ENCODE measurements around the gene CCDC201.
A peak's percentile ranks its signal among the peaks of the same experiment; 100 is the strongest.
"Not testable (repeated sequence)": the region's sequence is repeated elsewhere in the genome, so short reads cannot be mapped to it uniquely, and the experiment has no call there.

The CCDC201 gene

DNA sequence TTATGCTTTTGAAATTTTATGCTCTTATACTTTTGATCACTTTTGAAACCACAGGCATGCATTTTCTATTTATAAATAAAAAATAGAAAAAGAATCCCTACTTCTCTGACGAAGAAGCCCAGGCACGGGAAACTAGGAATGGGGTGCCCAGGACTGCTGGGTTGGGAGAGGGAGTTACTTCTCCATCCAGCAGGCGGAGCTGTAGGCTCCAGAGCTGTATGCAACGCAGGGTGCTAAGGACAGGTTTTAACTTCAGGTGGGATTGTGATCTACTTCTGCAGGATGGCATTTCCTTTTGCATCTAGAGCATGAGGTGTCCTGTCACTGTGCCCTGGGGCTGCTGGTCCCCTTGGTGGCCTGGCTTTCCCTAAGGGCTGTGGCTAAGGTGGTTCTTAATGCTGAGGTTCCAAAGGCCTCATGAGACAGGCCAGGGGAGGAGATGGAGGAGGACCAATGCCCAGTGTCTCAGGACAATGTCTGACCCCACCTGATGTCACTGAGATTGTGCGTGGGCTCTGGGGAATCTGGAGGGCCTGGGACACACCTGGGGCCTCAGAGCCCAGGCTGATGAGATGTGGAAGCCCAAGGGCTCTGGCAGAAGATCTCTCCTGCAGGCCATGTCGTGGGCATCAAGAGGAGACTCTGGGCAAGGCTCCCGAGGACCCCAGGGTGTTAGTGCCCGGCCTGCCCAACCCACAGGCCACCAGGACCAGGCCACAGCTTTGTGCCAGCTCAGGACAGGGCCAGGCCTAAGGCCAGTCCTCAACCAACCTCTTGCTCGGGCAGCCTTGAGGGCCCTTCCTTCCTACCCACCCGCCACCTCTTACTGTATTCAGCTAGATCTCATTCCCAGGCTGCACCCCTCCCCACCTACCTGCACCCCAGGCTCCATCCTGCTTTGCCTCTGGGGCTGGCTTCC lies 507 bp downstream of the CCDC201 start:
- no peak for DNase-seq

DNA sequence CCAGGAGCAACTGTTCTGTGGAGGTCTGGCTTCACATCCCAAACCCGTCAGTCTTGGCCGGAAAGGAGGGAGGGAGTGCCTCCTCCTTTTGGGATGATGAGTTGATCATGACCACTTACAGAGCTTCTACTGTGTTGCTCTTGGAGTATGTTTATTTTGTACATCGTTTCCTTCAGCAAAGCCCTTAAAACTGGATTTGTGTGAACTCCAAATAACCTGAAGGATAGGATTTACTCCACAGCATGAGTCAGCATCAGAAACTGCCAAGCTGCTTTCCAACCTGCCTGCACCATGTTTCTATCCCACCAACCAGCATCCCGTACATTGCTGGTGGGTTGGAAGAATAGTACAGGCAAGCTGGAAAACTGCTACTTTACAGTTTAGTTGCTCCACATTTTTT lies 3.5 kb downstream of the CCDC201 start:
- DNase-seq: no peak

DNA sequence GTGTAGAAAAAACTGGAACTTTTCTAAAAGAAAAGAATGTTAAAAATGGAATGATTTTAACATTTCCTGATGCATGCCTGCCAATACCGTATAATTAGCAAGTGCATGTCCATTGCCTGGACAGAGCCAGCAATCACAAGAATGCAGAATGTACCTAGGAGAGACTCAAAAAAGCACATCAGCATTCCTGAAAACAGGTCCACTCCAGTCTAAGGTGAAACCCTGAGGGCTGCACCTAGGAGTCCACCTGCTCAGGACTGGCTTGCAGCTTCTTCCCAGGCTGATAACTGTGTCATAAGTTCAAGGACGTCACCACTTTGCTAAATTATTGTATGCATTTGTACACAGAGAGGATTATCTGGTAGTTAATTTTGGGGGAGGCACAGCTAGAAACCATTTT lies 5.4 kb downstream of the CCDC201 start:
- DNase-seq: no peak

DNA sequence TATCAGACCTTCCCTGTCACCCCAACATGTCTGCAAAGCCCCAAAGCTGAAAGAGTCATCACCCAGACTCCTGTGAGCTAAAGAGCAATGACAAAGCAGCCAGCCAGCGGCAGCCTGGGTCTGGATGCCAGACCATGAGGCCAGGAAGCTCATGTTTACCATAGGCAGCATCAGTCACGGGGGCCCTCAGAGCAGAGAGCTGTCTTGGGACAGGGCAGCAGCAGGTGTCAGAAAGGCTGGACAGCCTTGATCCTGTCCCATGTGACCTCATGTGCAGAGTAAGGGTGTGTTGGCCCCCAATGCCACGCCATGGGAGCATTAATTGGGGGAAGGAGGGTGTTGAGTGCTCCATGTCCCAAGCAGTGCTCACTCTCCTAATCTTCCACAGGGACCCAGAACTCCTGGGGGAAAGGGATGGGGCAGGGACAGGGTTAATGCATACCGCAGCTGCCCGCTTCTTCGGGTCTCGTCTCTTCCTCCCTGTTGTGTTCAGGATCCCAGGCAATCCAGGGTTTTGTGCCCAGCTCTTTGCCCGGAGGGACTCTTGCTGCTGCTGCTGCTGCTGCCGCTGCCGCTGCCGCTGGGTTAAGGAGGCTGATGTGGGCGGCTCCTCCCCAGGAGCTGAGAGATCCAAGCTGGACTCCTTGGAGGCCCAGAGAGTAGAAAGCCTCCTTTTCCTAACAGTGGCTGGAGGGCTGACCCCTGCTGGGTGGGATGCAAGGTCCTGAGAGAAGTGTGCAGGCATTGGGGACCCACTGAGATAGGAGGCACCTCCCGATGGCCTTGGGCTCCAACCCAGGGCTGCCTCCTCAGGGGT lies 7.1 kb downstream of the CCDC201 start:
- DNase-seq: no peak

DNA sequence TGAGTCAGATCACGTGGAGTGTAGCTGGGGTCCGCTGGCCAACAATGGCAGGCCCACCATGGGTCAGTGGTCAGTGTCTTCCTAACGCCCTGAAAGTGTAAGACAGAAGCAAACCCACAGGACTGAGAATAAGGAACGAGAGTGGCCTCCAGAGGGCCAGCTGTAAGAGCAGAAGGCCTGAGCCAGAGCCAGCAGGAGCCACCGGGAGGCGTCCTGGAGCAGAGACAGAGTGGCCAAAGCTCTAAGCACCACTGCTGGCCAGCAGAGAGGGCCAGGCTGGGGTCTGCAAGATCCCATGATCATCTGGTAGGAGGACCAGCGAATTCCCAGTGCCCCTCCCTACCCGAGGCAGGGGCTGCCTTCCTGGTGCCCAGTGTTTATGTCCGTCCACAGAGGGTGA lies 9.2 kb downstream of the CCDC201 start:
- DNase-seq: no peak

DNA sequence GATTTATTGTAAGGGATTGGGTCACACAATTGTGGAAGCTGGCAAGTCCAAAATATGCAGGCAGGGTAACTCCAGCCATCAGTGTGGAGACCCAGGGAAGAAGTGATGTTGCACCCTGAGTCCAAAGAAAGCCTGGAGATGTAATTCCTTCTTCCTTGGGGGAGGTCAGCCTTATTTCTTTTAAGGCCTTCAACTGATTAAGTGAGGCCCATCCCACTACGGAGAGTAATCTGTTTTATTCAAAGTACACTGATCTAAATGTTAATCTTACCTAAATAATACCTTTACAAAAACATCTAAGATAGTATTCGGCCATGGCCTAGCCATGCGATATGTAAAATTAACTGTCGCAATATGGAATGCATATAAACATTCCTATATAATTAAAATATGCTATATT lies 16.0 kb downstream of the CCDC201 start:
- DNase-seq: not testable (repeated sequence)

DNA sequence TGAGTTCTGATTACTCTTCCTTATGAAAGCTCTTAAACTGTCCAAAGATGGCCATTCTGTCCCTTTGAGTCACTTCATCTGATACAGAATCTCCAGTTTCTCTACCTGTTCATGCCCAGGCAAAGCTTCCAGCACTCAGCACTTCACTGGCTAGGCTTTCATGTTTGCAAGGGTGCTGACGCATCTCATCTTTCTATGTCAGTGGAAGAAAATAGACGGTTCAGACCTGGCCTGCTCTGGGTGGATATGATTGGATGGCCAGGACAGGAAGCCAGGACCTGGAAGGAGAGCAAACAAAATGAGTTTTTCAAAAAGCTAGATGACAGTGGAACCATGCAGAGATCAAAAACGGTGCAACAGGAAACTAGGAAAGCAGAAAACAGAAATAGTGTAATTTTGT lies 17.2 kb downstream of the CCDC201 start:
- not testable (repeated sequence) for DNase-seq

DNA sequence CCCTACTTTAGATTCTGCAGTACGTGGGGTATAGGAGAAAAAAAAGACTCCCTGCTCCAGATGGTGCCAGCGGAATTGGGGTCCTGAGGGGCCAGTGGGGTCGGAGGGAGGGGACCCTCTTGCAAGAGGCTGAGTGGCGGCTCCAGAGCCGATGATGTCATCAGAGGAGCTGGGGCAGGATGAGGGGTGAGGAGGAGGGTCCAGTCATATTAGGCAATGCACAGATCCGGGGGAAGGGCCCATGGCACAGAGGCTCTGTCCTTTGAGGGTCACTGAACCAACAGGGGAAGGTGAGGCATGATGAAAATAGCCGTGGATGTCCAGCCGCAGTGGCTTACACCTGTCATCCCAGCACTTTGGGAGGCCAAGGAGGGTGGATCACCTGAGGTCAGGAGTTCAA lies 19.4 kb downstream of the CCDC201 start:
- DNase-seq: not testable (repeated sequence)

DNA sequence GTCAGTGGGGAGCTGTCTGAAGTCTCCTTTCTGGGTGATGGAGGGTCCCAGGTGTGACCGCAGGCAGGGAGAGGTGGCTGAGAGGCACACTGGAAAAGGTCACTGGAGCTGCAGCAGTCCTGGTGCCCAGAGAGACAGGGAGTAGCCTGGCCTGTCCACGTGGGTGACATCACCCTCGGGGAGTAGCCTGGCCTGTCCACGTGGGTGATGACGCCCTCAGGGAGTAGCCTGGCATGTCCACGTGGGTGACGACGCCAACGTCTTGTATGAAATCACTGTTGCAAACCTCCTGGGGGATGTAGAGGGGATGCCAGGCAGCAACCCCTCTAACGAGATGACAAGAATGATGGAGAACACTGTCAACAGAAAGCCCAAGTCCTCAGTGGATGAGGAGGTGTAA lies 19.9 kb downstream of the CCDC201 start:
- not testable (repeated sequence) for DNase-seq

DNA sequence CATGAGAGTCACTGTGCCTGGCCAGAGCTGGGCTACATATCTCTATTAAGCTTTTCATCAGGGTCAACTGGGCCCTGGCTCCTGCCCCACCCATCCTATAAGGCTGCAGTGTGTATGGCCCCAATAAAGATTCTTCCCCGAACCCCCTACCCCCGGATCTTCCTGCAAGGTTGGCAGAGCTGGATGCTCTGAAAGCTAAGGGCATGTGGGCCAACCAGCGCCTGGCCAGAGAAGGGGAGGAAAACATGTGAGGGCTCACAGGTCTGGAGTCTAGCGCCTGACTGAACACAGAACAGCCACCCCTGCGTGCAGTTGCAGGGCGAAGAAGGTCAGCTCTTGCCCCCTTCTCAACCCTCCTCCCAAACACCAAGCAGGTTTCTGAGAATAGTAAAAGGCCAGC lies 24.1 kb downstream of the CCDC201 start:
- not testable (repeated sequence) for DNase-seq

DNA sequence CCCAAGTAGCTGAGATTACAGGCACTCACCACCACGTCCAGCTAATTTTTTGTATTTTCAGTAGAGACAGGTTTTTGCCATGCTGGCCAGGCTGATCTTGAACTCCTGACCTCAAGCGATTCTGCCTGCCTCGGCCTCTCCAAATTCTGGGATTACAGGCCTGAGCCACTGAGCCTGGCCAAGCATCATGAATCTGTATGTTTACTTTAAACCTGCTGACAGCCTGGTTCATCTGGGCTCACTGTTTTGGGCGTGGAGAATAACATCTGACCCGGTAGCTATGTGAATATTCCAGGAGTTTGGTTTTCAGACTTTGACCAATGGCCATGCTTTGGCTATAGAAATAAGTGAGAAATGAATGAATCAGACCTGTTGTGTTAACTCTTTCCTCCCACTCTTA lies 26.3 kb downstream of the CCDC201 start:
- DNase-seq: not testable (repeated sequence)

DNA sequence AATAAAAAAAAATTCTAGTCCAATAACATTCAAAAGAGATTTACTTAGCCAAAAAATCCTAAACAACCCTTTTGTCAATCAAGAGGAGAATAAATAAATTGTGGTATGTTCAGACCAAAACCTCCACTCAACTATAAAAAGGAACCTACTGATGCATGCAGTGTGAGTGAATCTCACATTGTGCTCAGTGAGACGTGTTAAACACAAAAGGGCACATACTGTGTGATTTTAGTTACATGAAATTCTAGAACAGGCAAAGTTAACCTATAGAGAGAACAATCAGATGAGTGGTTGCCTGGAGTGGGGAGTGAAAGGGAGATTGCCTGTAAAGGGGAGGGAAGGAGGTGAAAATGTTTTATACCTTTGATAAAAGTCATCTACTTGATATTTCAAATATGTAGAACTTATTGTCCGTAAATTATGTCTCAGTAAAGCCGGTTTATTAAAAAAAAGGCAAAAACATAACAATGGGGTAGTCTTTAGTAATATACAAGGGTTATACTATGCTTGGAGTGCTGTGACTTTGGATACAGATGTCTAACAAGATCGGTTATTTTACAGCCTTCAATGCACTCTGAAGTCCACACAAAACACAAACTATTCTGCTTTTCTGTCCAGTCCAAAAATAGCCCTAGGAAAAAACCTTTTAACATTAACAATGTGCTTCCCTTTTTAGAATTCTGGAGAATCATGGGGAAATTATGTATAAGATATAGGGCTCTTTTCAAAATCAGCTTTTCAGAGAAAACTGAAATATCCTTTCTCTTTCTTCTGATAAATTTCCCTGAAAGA lies 30.8 kb downstream of the CCDC201 start:
- not testable (repeated sequence) for DNase-seq

DNA sequence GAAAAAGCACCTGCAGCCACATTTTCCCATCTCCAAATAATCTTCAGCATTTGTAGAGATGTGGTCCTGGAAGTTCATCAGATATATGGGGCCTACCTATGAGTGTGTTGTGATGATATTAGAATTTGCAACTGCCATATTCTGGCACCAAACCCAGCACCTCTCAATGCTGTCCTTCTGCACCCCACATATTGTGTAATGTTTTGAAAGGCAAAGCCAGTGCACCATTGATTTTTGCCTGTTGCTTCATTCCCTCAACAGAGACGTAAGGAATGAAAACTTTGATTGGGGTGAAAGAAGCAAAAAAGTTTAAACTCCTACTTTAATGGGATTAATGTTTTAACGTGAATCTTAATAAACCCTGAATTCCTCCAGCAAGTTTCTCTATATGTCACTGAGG lies 34.0 kb downstream of the CCDC201 start:
- not testable (repeated sequence) for DNase-seq

DNA sequence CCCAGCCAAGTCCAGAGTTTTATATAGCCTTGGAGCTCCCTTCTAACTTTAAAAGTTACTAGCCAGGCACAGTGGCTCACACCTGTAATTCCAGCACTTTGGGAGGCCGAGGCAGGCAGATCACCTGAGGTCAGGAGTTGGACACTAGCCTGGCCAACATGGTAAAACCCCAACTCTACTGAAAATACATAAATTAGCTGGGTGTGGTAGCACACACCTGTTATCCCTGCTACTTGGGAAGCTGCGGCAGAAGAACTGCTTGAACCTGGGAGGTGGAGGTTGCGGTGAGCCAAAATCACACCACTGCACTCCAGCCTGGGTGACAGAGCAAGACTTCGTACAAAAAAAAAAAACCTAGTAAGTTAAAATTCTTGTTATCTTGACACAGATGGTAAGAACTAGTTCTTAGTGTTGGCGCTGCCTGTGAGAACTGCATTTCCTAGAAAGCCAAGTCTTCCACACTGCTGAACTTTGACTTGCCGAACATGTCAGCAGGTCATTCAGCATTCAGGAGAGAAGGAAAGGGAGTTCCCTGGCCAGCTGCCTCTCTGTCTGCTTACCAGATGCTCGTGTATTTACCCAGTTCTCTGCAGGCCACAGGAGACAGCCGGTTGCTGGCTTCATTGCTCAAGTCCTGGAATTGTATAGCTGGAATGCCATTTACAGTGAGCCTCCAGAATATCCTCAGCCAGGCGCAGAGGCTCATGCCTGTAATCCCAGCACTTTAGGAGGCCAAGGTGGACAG lies 40.3 kb downstream of the CCDC201 start:
- peak; percentile 55 for DNase-seq

DNA sequence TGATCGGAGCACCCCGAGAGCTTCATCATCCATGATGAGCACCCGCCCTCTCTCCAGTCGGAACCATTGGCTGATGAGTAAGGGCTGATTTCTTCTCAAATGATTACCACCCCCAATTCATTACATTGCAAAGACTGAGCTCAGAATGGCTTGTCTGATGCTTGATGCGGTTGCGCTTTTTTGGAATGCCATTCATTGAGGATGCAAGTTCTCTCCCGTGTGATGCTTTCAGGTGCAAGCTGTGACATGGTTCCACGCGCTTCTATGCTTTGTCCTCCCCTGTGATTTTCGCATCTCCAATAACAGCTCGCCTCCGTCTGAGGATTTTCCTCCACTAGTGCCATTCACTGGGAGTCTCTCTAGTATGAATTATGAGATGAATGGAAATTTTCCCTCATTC lies 43.0 kb downstream of the CCDC201 start:
- not testable (repeated sequence) for DNase-seq

DNA sequence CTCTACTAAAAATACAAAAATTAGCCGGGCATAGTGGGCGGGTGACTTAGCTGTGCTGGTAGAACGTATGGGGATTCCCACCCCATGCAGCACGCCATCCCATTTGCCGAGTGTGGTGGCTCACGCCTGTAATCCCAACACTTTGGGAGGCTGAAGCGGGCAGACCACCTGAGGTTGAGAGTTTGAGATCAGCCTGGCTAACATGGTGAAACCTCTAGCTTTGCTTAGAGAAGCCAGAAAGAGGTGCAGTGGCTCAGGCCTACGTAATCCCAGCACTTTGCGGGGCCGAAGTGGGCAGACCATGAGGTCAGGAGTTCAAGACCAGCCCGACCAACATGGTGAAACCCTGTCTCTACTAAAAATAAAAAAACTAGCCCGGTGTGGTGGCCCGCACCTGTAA lies 45.2 kb downstream of the CCDC201 start:
- DNase-seq: not testable (repeated sequence)

DNA sequence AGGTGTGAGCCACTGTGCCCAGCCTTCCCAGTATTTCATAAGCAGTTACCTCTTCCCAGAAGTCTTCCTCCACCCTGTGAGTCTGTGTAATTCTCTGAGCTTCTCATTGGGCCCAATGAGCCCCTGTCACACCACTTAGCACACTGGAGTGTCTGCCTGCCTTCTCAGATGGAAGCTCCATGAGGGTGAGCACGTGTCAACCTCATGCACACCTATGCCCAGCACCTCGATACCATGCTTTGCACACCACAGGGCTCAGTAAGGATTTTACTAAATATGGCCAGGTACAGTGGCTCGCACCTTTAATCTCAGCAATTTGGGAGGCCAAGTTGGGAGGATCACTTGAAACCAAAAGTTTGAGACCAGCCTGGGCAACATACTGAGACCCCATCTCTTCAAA lies 46.3 kb downstream of the CCDC201 start:
- DNase-seq: not testable (repeated sequence)

DNA sequence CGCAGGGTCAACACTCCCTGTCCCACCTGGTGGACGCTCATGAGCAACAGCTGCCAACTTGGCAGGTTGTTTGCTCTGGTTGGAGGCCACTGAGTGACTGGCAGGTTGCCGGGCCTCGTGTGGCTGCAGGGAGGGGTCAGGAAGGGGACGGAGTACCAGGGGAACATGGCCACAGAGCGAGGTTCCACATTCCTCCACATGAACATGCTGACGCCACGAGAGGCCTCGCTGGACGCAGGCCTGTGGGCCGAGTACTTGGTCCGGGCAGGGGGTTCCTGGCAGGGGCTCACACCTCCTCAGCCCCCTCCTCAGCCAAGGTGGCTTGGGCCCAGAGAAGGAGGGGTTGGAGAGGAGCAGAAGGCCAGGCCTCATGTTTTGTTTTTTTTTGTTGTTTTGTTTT lies 54.1 kb downstream of the CCDC201 start:
- DNase-seq: not testable (repeated sequence)

DNA sequence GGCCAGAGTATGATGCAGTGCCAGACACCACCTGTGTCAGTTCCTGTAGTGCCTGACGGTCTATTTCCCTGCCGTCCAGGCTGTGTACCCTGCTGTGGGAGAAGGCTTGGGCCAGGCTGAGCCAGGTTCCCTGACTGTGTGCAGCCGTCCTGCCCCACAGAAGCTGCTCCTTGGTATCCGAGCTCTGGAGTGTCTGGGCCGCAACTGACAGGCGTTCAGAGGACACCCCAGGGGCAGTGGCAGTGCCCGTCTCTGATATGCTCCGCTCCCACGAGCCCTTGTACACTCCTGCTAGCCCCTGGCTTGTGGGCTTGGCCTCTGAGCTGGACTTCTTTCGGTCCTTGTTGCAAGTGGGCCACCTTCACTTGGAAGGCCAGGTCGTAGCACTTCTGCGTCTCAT lies 55.0 kb downstream of the CCDC201 start:
- DNase-seq: not testable (repeated sequence)

DNA sequence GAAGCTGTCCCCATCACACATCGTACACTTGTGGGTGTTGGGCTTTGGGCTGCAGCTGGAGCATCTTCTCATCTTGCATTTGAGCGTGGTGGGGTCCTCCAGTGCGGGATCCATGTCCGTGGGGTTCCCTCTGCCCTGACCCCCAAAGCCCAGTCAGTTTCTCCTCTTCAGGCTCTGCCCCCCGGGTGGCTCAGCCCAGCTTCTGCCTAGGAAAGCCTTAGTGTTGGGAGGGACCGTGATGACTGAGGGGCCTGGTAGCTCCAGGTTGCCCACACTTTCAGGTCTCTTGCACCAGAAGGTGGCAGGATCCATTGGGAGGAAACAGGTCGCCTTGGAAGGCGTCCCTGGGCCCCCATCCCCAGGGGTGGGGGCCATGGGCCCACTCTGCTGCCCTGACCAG lies 55.9 kb downstream of the CCDC201 start:
- DNase-seq: not testable (repeated sequence)

DNA sequence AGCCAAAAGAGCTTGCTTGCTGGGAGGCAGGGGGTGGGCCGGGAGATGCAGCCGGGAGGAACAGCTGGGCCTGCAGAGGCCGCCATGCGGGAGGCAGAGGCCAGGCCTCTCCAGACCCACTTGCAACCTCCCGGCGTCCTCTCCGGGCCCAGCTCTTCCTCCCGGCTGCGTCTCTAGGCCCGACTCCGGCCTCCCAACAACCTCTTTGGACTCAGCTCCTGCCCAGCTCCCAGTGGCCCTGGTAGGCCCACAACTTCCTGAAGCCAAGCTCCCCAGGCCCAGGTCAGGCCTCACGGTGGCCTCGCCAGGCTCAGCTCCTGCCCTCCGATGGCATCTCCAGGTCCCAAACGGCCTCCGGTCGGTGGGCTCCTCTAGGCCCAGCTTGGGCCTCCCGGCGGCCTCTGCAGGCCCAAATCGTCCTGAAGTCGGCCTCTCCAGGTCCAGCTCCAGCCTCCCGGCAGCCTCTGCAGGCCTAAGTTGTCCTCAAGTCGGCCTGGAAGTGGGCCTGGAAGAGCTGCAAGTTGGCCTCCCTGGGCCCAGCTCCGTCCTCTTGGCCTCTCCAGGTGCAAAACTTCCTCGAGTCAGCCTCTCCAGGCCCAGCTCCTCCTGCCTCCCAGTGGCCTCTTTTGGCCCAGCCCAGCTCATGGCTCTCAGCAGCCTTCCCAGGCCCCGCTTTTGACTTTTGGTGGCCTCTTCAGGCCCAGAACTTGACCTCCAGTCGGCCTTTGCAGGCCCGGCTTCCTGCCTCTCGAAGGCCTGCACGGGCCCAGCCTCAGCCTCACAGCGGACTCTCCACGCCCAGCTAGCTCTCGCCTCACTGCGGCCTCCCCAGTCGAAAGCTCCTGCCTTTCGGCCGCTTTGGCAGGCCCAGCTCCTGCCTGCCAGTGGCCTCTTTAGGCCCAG lies 58.4 kb downstream of the CCDC201 start:
- DNase-seq: not testable (repeated sequence)
